H1 (cell line): ENCODE data around the gene PKM. TPM values are rescaled to one million over a fixed set of nuclear protein-coding genes. Genes with fewer than 3 reads are reported as not detected.

Source experiments
- CTCF ChIA-PET: fragments of 300-600 bp; sonication (Branson Sonifier 250); formaldehyde crosslinking; loops from one replicate; lab custom pipeline; 2021; ENCODE audit not compliant: partially characterized antibody; lab: Charles Lee
- POLR2A ChIA-PET: fragments of 300-600 bp; sonication (Branson Sonifier 250); formaldehyde crosslinking; loops from one replicate; lab custom pipeline; 2021; ENCODE audit warnings: inconsistent platforms; ENCODE audit not compliant: partially characterized antibody; lab: Charles Lee
- DNase-seq, 2 experiments: peaks; one replicate each; pipeline versions ENCODE4 v3.0.0 to v3.0.0-alpha.2; 2010 to 2022; ENCODE audit warnings: low spot score in 2 of 2, low read depth in 1 of 2, mixed read lengths in 1 of 2
- FAIRE-seq: peaks from 2 replicates; lab custom pipeline; 2011; peaks lifted over from hg19 to GRCh38; lab: Jason Lieb, UNC
- H2AFZ ChIP-seq: 2 replicates; pipeline ENCODE4 v1.8.1; 2012; ENCODE audit warnings: low read length, inconsistent platforms
- H2AK5ac ChIP-seq: 2 replicates; pipeline ENCODE4 v1.6.1; 2013; ENCODE audit warnings: low read depth, low read length
- H2BK120ac ChIP-seq: replicated peaks from 2 replicates; pipeline ENCODE3; 2013; ENCODE audit warnings: low read depth, low read length, inconsistent platforms
- H2BK12ac ChIP-seq: 2 replicates; pipeline ENCODE4 v1.6.1; 2013; ENCODE audit warnings: low read depth, low read length
- H2BK15ac ChIP-seq: 2 replicates; pipeline ENCODE4 v1.6.1; 2013; ENCODE audit warnings: low read length
- H2BK20ac ChIP-seq: 2 replicates; pipeline ENCODE4 v1.6.1; 2013; ENCODE audit warnings: low read length
- H2BK5ac ChIP-seq: 2 replicates; pipeline ENCODE4 v1.6.1; 2013; ENCODE audit warnings: low read depth, low read length
- H3K14ac ChIP-seq: 2 replicates; pipeline ENCODE4 v1.6.1; 2013; ENCODE audit warnings: inconsistent platforms; ENCODE audit not compliant: insufficient read length
- H3K18ac ChIP-seq: 2 replicates; pipeline ENCODE4 v1.6.1; 2013; ENCODE audit warnings: low read length; ENCODE audit errors: extremely low read depth
- H3K23ac ChIP-seq: 2 replicates; pipeline ENCODE4 v1.6.1; 2013; ENCODE audit warnings: inconsistent platforms; ENCODE audit not compliant: insufficient read length
- H3K23me2 ChIP-seq: 2 replicates; pipeline ENCODE4 v1.6.1; 2013; ENCODE audit warnings: low read depth, low read length
- H3K27ac ChIP-seq: 2 replicates; pipeline ENCODE4 v1.6.1; 2011; ENCODE audit warnings: low read depth, low read length, inconsistent platforms
- H3K27me3 ChIP-seq, 4 experiments: replicated peaks in 1 of 4; 1 replicate in 1 of 4; 2 replicates in 3 of 4; pipeline versions ENCODE4 v1.6.1 to v1.8.1; 2011 to 2013; ENCODE audit warnings: low read length in 3 of 4, mild to moderate bottlenecking in 3 of 4, inconsistent platforms in 2 of 4, mixed read lengths in 2 of 4, moderate library complexity in 1 of 4; ENCODE audit not compliant: control insufficient read depth in 3 of 4, insufficient read depth in 3 of 4; ENCODE audit errors: extremely low read depth in 1 of 4
- H3K36me3 ChIP-seq, 4 experiments: 2 replicates each; pipeline versions ENCODE4 v1.6.1 to v1.8.1; 2011 to 2013; ENCODE audit warnings: mild to moderate bottlenecking in 4 of 4, low read length in 3 of 4, moderate library complexity in 2 of 4, control low read depth in 1 of 4, inconsistent platforms in 1 of 4; ENCODE audit not compliant: insufficient read depth in 4 of 4, control insufficient read depth in 2 of 4
- H3K4ac ChIP-seq: replicated peaks from 2 replicates; pipeline ENCODE3; 2013; ENCODE audit warnings: low read length, low read depth, mixed read lengths, inconsistent platforms; ENCODE audit not compliant: insufficient read length
- H3K4me1 ChIP-seq, 4 experiments: replicated peaks in 1 of 4; 1 replicate in 1 of 4; 2 replicates in 3 of 4; pipeline versions ENCODE4 v1.6.1 to v1.8.1; 2011 to 2013; ENCODE audit warnings: low read length in 3 of 4, inconsistent platforms in 2 of 4, mixed read lengths in 1 of 4; ENCODE audit not compliant: insufficient read depth in 4 of 4, control insufficient read depth in 3 of 4
- H3K4me2 ChIP-seq, 2 experiments: 2 replicates each; pipeline versions ENCODE4 v1.6.1 to v1.8.1; 2011 to 2013; ENCODE audit warnings: low read depth in 2 of 2, low read length in 2 of 2, control low read depth in 1 of 2, inconsistent platforms in 1 of 2, mild to moderate bottlenecking in 1 of 2; ENCODE audit not compliant: insufficient read depth in 1 of 2
- H3K4me3 ChIP-seq, 4 experiments: fragments of 200-600, 300-600 bp in 1 of 4; sonication (generic), shearing (Covaris generic), sonication (Bioruptor Twin) in 1 of 4; 2 replicates each; pipeline versions ENCODE4 v1.5.1 to v1.8.1; 2011 to 2016; ENCODE audit warnings: low read length in 4 of 4, low read depth in 3 of 4, control low read depth in 2 of 4, inconsistent platforms in 2 of 4, mild to moderate bottlenecking in 2 of 4, mixed read lengths in 1 of 4, moderate library complexity in 1 of 4; ENCODE audit not compliant: insufficient read depth in 2 of 4; ENCODE audit errors: extremely low read depth in 1 of 4
- H3K56ac ChIP-seq: replicated peaks from 2 replicates; pipeline ENCODE3; 2013; ENCODE audit warnings: low read depth, mild to moderate bottlenecking, mixed read lengths, low read length, inconsistent platforms; ENCODE audit not compliant: insufficient read length
- H3K79me1 ChIP-seq: 2 replicates; pipeline ENCODE4 v1.6.1; 2013; ENCODE audit warnings: low read depth, low read length, control low read depth
- H3K79me2 ChIP-seq, 2 experiments: 2 replicates each; pipeline versions ENCODE4 v1.6.1 to v1.8.1; 2012 to 2013; ENCODE audit warnings: low read length in 2 of 2, mild to moderate bottlenecking in 2 of 2, inconsistent platforms in 1 of 2; ENCODE audit not compliant: insufficient read depth in 2 of 2, control insufficient read depth in 1 of 2
- H3K9ac ChIP-seq, 4 experiments: replicated peaks in 1 of 4; 1 replicate in 1 of 4; 2 replicates in 3 of 4; pipeline versions ENCODE4 v1.6.1 to v1.8.1; 2011 to 2013; ENCODE audit warnings: low read depth in 3 of 4, low read length in 3 of 4, control low read depth in 2 of 4, mild to moderate bottlenecking in 2 of 4, moderate library complexity in 2 of 4, inconsistent platforms in 1 of 4; ENCODE audit errors: extremely low read depth in 1 of 4
- H3K9me3 ChIP-seq, 2 experiments: 2 replicates each; pipeline versions ENCODE4 v1.6.1 to v1.8.1; 2012 to 2013; ENCODE audit warnings: mild to moderate bottlenecking in 2 of 2, moderate library complexity in 2 of 2, control low read depth in 1 of 2, inconsistent platforms in 1 of 2, low read depth in 1 of 2, low read length in 1 of 2, mixed read lengths in 1 of 2; ENCODE audit not compliant: insufficient read depth in 2 of 2
- H4K20me1 ChIP-seq, 2 experiments: replicated peaks in 1 of 2; 2 replicates each; pipeline versions ENCODE3 to v1.8.1; 2011 to 2013; ENCODE audit warnings: inconsistent platforms in 2 of 2, low read length in 2 of 2, mild to moderate bottlenecking in 1 of 2; ENCODE audit not compliant: insufficient read depth in 2 of 2, control insufficient read depth in 1 of 2
- H4K5ac ChIP-seq: 2 replicates; pipeline ENCODE4 v1.6.1; 2013; ENCODE audit warnings: low read length, low read depth, mixed read lengths, inconsistent platforms; ENCODE audit not compliant: insufficient read length
- H4K8ac ChIP-seq: 2 replicates; pipeline ENCODE4 v1.8.0; 2013; ENCODE audit warnings: mild to moderate bottlenecking, moderate library complexity, low read length, inconsistent platforms; ENCODE audit not compliant: insufficient read depth; ENCODE audit errors: extremely low read depth
- H4K91ac ChIP-seq: replicated peaks from 2 replicates; pipeline ENCODE3; 2013; ENCODE audit warnings: low read length, mixed read lengths, inconsistent platforms; ENCODE audit not compliant: insufficient read length
- CREB1 ChIP-seq: IDR thresholded peaks from 2 replicates; pipeline ENCODE4 v1.6.1; 2012; ENCODE audit warnings: inconsistent platforms
- FOSL1 ChIP-seq: IDR thresholded peaks from 2 replicates; pipeline ENCODE4 v1.6.1; 2011; ENCODE audit warnings: mild to moderate bottlenecking, low read depth, low read length, moderate library complexity; ENCODE audit not compliant: insufficient read depth
- GABPA ChIP-seq: IDR thresholded peaks from 2 replicates; pipeline ENCODE4 v1.6.1; 2011; ENCODE audit warnings: mild to moderate bottlenecking, low read length, moderate library complexity, borderline replicate concordance; ENCODE audit not compliant: insufficient read depth
- HDAC2 ChIP-seq, 2 experiments: fragments of 300-600 bp in 1 of 2; sonication (generic) in 1 of 2; IDR thresholded peaks; 2 replicates each; pipeline ENCODE4 v1.6.1; 2011 to 2012; ENCODE audit warnings: low read depth in 2 of 2, low read length in 2 of 2, mild to moderate bottlenecking in 2 of 2, moderate library complexity in 2 of 2, borderline replicate concordance in 1 of 2, inconsistent platforms in 1 of 2
- JUND ChIP-seq: IDR thresholded peaks from 2 replicates; pipeline ENCODE4 v1.6.1; 2011; ENCODE audit warnings: mild to moderate bottlenecking, improper control_type of control experiment, low read length
- NANOG ChIP-seq: IDR thresholded peaks from 2 replicates; pipeline ENCODE4 v1.6.1; 2011; ENCODE audit warnings: low read length, low read depth, mild to moderate bottlenecking, inconsistent platforms; ENCODE audit not compliant: insufficient read depth, poor library complexity, severe bottlenecking
- TCF12 ChIP-seq: IDR thresholded peaks from 2 replicates; pipeline ENCODE4 v1.6.1; 2011; ENCODE audit warnings: low read depth, mild to moderate bottlenecking, low read length
- TEAD4 ChIP-seq: IDR thresholded peaks from 2 replicates; pipeline ENCODE4 v1.6.1; 2012; ENCODE audit warnings: low read depth, low read length, inconsistent platforms, mixed read lengths
- WGBS, 2 experiments: shearing (Covaris generic) in 1 of 2; methylation state at CpG; one replicate each; pipeline versions ENCODE4 v1.1.6 to v1.1.7; 2013 to 2015; ENCODE audit warnings: low lambda C conversion rate in 2 of 2, mixed read lengths in 2 of 2, inconsistent platforms in 1 of 2, low coverage in 1 of 2, missing lambda C conversion rate in 1 of 2; ENCODE audit not compliant: insufficient replicate concordance in 2 of 2, insufficient coverage in 1 of 2, insufficient read length in 1 of 2; ENCODE audit errors: extremely low coverage in 1 of 2, missing lambda C conversion rate in 1 of 2; 5-methylcytosine and 5-hydroxymethylcytosine counted together
- polyA plus RNA-seq, 7 experiments: library from polyadenylated mRNA; depleted of rRNA in 3 of 7; stranded (reverse) in 5 of 7; unstranded in 2 of 7; fragments of >200 nt in 5 of 7; fragments of 200-250 nt in 2 of 7; gene quantifications; 1 replicate in 5 of 7; 2 replicates in 1 of 7; 4 replicates in 1 of 7; pipeline versions ENCODE4 v1.2.1 to v1.2.3, GENCODE V29; 2011 to 2013; ENCODE audit warnings: missing spikeins in 2 of 7, mixed read lengths in 2 of 7
- total RNA-seq: library from RNA; stranded (reverse); fragmentation: NEBNext Ultra II Directional; extraction: Animal tissue kit (Norgen Biotek cat#: 25700); gene quantifications from 2 replicates; pipeline ENCODE4 v1.2.1, GENCODE V29; 2021
- TF ChIP-seq, protein P1 (sequence below): IDR thresholded peaks from 2 replicates; pipeline ENCODE4 v1.6.1; 2012; ENCODE audit warnings: inconsistent platforms
- TF ChIP-seq, protein P2 (sequence below): IDR thresholded peaks from 2 replicates; pipeline ENCODE4 v1.6.1; 2011; ENCODE audit warnings: low read length, improper control_type of control experiment

The PKM gene
- total and polyA plus RNA-seq, 2 of the 8 experiments (the other 6 are each of a cell fraction or from before 2014, with no cell fraction given), result 780 to 856 TPM

DNA sequence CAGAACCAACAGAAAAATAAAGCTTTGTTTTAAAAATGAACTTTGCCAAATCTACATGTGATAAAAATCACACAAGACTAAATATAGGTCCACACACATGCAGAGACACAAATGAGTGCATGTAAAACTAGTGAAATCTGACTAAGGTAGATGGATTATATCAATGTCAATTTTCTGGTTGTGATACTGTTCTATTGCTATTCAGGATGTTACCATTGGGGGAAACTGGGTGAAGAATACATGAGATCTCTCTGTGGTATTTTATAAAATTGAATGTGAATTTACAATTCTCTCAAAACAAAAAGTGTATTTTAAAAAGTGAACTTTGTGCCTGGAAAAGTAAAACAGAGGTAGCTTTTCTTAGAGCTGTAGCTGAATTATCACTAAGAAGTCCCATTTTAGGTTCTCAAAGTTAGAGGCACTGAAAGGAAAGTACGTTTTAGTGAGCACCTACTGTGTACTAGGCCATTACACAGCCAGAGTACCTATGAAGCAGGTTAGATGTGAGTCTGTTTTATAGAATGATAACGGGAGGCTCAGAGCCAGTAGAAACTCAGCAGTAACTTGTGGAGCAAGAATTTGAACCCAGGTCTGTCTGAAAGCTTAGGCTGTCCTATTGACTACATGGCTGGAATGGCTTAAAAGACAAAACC, 41.6 kb downstream of the PKM start:
- H3K56ac ChIP-seq, result no peak overlapping the region
- no peak overlapping the region for H4K91ac ChIP-seq
- H4K8ac ChIP-seq, result no peak overlapping the region
- H4K5ac ChIP-seq, result no peak overlapping the region
- H2BK12ac ChIP-seq, result no peak overlapping the region
- WGBS, 2 experiments, result 86% methylated on average over 2 of the region's 2 CpGs; no CpG with 5 or more reads in 1 of the 2 experiments
- H3K36me3 ChIP-seq, result no peaks in the 10 kb centered on the region
- H3K4ac ChIP-seq, result no peak overlapping the region
- 0 out of 7 replicates have a peak, but pooled peaks cover 0 to 10% (median 0%) of the 10 kb centered on the region in 4 experiments for H3K27me3 ChIP-seq
- H3K79me1 ChIP-seq, result no peaks in the 10 kb centered on the region
- no peaks in the 10 kb centered on the region for H3K79me2 ChIP-seq
- H2AFZ ChIP-seq, result no peak overlapping the region
- H3K14ac ChIP-seq, result no peak overlapping the region
- ChIA-PET CTCF (interaction anchor here (1.3 kb wide), 2 partner anchors 9 to 12 kb away, joined by 3 to 5 read pairs; no protein-coding TSS in a partner anchor), POLR2A (interaction anchor here (1.1 kb wide), 1 partner anchor 10 kb away, joined by 3 read pairs; no protein-coding TSS in a partner anchor)
- H3K4me3 ChIP-seq, result no peak overlapping the region
- DNase-seq, result no peak
- H3K23me2 ChIP-seq, result peaks cover 1% of the 10 kb centered on the region; the same call in 1 of the 2 replicates
- H3K27ac ChIP-seq, result no peak overlapping the region
- H3K4me1 ChIP-seq, result peaks cover 0 to 3% (median 0%) of the 10 kb centered on the region in 4 experiments; a peak in 1 of 7 replicates
- TF ChIP-seq HDAC2 (IDR thresholded peaks at IDR 0.05; ENCODE audit: borderline replicate concordance in 1 of 2, low read depth in 2 of 2, low read length in 2 of 2), result no peak
- TF ChIP-seq TEAD4, result no peak
- no peak for TF ChIP-seq GABPA
- no peak for TF ChIP-seq CREB1
- TF ChIP-seq, protein P1, sequence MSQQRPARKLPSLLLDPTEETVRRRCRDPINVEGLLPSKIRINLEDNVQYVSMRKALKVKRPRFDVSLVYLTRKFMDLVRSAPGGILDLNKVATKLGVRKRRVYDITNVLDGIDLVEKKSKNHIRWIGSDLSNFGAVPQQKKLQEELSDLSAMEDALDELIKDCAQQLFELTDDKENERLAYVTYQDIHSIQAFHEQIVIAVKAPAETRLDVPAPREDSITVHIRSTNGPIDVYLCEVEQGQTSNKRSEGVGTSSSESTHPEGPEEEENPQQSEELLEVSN, result no peak
- no peak for TF ChIP-seq FOSL1
- no peak for TF ChIP-seq JUND
- no peak for TF ChIP-seq TCF12
- TF ChIP-seq NANOG, result no peak
- TF ChIP-seq, protein P2, sequence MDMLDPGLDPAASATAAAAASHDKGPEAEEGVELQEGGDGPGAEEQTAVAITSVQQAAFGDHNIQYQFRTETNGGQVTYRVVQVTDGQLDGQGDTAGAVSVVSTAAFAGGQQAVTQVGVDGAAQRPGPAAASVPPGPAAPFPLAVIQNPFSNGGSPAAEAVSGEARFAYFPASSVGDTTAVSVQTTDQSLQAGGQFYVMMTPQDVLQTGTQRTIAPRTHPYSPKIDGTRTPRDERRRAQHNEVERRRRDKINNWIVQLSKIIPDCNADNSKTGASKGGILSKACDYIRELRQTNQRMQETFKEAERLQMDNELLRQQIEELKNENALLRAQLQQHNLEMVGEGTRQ, result no peak
- TF ChIP-seq, all 59 proteins: peak for 0
- H3K23ac ChIP-seq, result no peak overlapping the region
- H4K20me1 ChIP-seq, result no peaks in the 10 kb centered on the region
- H2BK20ac ChIP-seq, result no peak overlapping the region
- H2BK5ac ChIP-seq, result no peak overlapping the region
- H2BK120ac ChIP-seq, result no peak overlapping the region
- no peak overlapping the region for H2AK5ac ChIP-seq
- no peak overlapping the region for H3K18ac ChIP-seq
- no peaks in the 10 kb centered on the region for H3K9me3 ChIP-seq
- no peak for FAIRE-seq
- no peak overlapping the region for H3K9ac ChIP-seq
- H3K4me2 ChIP-seq, result no peak overlapping the region
- H2BK15ac ChIP-seq, result no peak overlapping the region
